ENCODE results near the gene PLAC8.
"Not testable (repeated sequence)": the region's sequence is repeated elsewhere in the genome, so short reads cannot be mapped to it uniquely, and the experiment has no call there.

Gene PLAC8

DNA sequence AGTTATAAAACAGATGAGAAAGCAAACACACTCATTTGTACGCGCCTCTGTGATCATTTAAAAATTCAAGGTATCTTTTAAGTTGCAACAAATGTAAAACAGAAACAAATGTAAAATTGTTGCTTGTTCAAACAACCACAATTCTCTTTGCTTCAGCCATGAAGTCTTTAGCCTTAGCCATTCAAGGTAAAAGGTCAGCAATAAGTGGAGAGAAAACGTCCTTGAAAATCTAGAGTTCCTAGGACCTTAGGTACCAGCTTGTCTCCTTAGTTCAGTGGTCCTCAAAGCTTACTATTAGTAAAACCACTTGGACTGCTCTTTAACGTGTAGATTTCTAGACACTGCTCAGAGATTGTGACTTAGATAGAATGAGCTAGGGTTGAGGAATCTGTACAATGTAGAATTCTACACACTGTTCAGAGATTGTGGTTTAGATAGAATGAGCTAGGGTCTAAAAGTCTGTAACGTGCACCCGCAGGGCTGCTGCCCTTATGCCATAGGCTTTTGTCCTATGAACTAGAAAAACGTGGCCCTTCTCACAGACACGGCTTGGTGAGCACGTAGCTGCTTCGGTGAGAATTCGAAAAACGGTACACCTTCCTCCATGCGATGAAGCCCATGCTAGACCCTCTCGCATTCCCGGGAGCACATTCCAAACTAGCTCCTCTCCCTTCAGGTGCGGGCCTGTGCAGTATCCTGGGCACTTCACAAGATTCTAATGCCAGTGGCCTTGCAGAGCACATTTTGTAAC is 1.7 kb downstream of the PLAC8 start:
- Histone ChIP-seq H3K9me2 (replicated peaks; ENCODE audit: insufficient read depth, low read length) (no peaks in the 10 kb centered on the region), H3K79me2 (ENCODE audit: low read length) (no peaks in the 10 kb centered on the region), H3K27ac (ENCODE audit: low read length) (peak overlapping the region; percentile 50; the same call in 1 of the 2 replicates), H4K20me1 (ENCODE audit: insufficient read depth, low read length) (no peaks in the 10 kb centered on the region), H3K9ac (ENCODE audit: low read length) (peak overlapping the region; percentile 28; the same call in 1 of the 2 replicates), H3K4me3 (ENCODE audit: low read length) (peak overlapping the region; percentile 30), H3K9me3 (replicated peaks; ENCODE audit: insufficient read depth, low read length) (no peaks in the 10 kb centered on the region), H3K27me3 (replicated peaks; ENCODE audit: insufficient read depth, low read length) (no peaks in the 10 kb centered on the region), H3K4me2 (ENCODE audit: low read depth, low read length) (peak overlapping the region; percentile 30), H3K36me3 (replicated peaks; ENCODE audit: insufficient read depth, low read length) (no peaks in the 10 kb centered on the region), H3K4me1 (ENCODE audit: low read length) (peaks cover 33% of the 10 kb centered on the region), H3F3A (ENCODE audit: insufficient read depth, low read length) (peaks cover 27% of the 10 kb centered on the region), H2AFZ (ENCODE audit: low read length) (no peak overlapping the region)
- peak; percentile 17 for DNase-seq
- TF ChIP-seq, protein P1, sequence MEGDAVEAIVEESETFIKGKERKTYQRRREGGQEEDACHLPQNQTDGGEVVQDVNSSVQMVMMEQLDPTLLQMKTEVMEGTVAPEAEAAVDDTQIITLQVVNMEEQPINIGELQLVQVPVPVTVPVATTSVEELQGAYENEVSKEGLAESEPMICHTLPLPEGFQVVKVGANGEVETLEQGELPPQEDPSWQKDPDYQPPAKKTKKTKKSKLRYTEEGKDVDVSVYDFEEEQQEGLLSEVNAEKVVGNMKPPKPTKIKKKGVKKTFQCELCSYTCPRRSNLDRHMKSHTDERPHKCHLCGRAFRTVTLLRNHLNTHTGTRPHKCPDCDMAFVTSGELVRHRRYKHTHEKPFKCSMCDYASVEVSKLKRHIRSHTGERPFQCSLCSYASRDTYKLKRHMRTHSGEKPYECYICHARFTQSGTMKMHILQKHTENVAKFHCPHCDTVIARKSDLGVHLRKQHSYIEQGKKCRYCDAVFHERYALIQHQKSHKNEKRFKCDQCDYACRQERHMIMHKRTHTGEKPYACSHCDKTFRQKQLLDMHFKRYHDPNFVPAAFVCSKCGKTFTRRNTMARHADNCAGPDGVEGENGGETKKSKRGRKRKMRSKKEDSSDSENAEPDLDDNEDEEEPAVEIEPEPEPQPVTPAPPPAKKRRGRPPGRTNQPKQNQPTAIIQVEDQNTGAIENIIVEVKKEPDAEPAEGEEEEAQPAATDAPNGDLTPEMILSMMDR (IDR thresholded peaks at IDR 0.05; ENCODE audit: low read length): no peak
- TF ChIP-seq EZH2phosphoT487 (IDR thresholded peaks at IDR 0.05; ENCODE audit: low read length) (no peak), EZH2 (optimal IDR thresholded peaks at IDR 0.05; ENCODE audit: low read depth, low read length) (no peak)

DNA sequence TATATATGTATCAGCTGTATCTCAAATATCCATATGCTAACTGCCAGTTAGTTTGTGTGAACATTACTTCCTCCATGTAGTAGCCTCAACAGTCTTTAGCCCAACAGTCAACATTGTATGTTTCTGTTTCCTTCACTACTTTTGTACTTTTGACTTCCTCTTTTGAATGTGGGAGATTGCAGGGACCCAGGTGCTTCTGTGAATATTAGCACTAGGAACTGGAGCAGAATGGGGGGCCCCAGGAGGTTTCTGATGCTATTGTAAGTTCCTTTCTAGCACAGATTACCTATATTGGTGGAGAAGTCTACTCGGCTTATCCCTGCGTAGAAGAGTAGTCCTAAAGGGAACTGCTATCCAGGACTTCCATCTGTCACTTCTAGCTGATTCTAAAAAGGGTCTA is 2.3 kb downstream of the PLAC8 start:
- peak overlapping the region; percentile 30; the same call in 1 of the 2 replicates for H3K4me3 ChIP-seq (ENCODE audit: low read length)
- peaks cover 27% of the 10 kb centered on the region for H3F3A ChIP-seq (ENCODE audit: insufficient read depth, low read length)
- no peaks in the 10 kb centered on the region for H3K9me2 ChIP-seq (replicated peaks; ENCODE audit: insufficient read depth, low read length)
- H3K27ac ChIP-seq (ENCODE audit: low read length): peak overlapping the region; percentile 50; the same call in 1 of the 2 replicates
- H2AFZ ChIP-seq (ENCODE audit: low read length): no peak overlapping the region
- H3K79me2 ChIP-seq (ENCODE audit: low read length): no peaks in the 10 kb centered on the region
- H3K27me3 ChIP-seq (replicated peaks; ENCODE audit: insufficient read depth, low read length): no peaks in the 10 kb centered on the region
- peak; percentile 28 for DNase-seq
- H3K36me3 ChIP-seq (replicated peaks; ENCODE audit: insufficient read depth, low read length): no peaks in the 10 kb centered on the region
- peak overlapping the region; percentile 28; the same call in 1 of the 2 replicates for H3K9ac ChIP-seq (ENCODE audit: low read length)
- H4K20me1 ChIP-seq (ENCODE audit: insufficient read depth, low read length): no peaks in the 10 kb centered on the region
- H3K4me1 ChIP-seq (ENCODE audit: low read length): peaks cover 33% of the 10 kb centered on the region
- peak overlapping the region; percentile 30 for H3K4me2 ChIP-seq (ENCODE audit: low read depth, low read length)
- H3K9me3 ChIP-seq (replicated peaks; ENCODE audit: insufficient read depth, low read length): no peaks in the 10 kb centered on the region
- TF ChIP-seq, protein P1 (IDR thresholded peaks at IDR 0.05; ENCODE audit: low read length): no peak
- TF ChIP-seq EZH2phosphoT487 (IDR thresholded peaks at IDR 0.05; ENCODE audit: low read length) (no peak), EZH2 (optimal IDR thresholded peaks at IDR 0.05; ENCODE audit: low read depth, low read length) (no peak)

DNA sequence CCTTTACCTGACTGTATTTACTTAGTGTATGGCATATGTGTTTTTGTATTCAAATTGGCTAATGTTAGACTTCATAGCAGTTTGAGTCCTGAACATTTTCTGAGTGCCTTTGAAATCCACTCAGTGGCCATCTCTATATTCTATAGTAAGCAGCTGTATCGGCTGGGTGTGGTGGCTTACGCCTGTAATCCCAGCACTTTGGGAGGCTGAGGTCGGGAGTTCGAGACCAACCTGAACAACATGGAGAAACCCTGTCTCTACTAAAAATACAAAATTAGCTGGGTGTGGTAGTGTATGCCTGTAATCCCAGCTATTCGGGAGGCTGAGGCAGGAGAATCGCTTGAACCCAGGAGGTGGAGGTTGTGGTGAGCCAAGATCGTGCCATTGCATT is 2.8 kb downstream of the PLAC8 start:
- H3K27me3 ChIP-seq (replicated peaks; ENCODE audit: insufficient read depth, low read length); DNase-seq: not testable (repeated sequence)
- peaks cover 33% of the 10 kb centered on the region for H3K4me1 ChIP-seq (ENCODE audit: low read length)

More for the DNA sequence above, 2.8 kb downstream of the PLAC8 start:
- not testable (repeated sequence) for H2AFZ ChIP-seq (ENCODE audit: low read length); H3K79me2 ChIP-seq (ENCODE audit: low read length); H4K20me1 ChIP-seq (ENCODE audit: insufficient read depth, low read length); H3K36me3 ChIP-seq (replicated peaks; ENCODE audit: insufficient read depth, low read length); H3K9me2 ChIP-seq (replicated peaks; ENCODE audit: insufficient read depth, low read length); H3K9ac ChIP-seq (ENCODE audit: low read length); H3K27ac ChIP-seq (ENCODE audit: low read length); H3K4me3 ChIP-seq (ENCODE audit: low read length); H3K9me3 ChIP-seq (replicated peaks; ENCODE audit: insufficient read depth, low read length)
- Histone ChIP-seq H3K4me2 (ENCODE audit: low read depth, low read length) (peak overlapping the region; percentile 0; the same call in 1 of the 2 replicates), H3F3A (ENCODE audit: insufficient read depth, low read length) (peaks cover 27% of the 10 kb centered on the region)
